ENCODE measurements around the gene MYO18A.

MYO18A gene

DNA sequence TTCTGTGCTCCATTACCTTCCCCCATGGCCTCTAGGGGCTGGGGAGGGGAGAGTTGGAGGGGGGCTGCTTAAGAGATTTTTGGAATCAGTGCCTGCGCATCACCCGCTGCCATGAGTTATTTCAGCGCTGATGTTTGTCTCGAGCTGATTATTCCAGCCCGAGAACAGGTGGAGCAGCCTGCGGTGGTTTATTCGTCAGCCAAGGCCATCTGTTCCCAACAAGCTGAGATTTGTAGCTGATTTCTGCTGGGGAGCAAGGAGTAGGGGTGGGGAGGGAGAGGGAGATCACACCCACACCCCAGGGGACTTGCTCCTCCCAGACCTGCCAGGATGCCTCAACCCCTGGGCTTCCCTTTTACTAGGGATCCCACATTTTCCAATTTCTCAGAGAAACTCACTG, 114.2 kb downstream of the MYO18A start:
- Histone ChIP-seq H3K27me3 (ENCODE audit: insufficient read depth, poor library complexity, severe bottlenecking) (no peaks in the 10 kb centered on the region), H3K4me3 (replicated peaks; ENCODE audit: insufficient read depth, low read length) (no peak overlapping the region), H3K27ac (replicated peaks) (no peak overlapping the region)
- TF ChIP-seq SPI1 (IDR thresholded peaks at IDR 0.05; ENCODE audit: borderline replicate concordance, low read depth): no peak
- TF ChIP-seq, protein P1, sequence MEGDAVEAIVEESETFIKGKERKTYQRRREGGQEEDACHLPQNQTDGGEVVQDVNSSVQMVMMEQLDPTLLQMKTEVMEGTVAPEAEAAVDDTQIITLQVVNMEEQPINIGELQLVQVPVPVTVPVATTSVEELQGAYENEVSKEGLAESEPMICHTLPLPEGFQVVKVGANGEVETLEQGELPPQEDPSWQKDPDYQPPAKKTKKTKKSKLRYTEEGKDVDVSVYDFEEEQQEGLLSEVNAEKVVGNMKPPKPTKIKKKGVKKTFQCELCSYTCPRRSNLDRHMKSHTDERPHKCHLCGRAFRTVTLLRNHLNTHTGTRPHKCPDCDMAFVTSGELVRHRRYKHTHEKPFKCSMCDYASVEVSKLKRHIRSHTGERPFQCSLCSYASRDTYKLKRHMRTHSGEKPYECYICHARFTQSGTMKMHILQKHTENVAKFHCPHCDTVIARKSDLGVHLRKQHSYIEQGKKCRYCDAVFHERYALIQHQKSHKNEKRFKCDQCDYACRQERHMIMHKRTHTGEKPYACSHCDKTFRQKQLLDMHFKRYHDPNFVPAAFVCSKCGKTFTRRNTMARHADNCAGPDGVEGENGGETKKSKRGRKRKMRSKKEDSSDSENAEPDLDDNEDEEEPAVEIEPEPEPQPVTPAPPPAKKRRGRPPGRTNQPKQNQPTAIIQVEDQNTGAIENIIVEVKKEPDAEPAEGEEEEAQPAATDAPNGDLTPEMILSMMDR (IDR thresholded peaks at IDR 0.05; ENCODE audit: insufficient read depth, low read length): no peak
- TF ChIP-seq, protein P2, sequence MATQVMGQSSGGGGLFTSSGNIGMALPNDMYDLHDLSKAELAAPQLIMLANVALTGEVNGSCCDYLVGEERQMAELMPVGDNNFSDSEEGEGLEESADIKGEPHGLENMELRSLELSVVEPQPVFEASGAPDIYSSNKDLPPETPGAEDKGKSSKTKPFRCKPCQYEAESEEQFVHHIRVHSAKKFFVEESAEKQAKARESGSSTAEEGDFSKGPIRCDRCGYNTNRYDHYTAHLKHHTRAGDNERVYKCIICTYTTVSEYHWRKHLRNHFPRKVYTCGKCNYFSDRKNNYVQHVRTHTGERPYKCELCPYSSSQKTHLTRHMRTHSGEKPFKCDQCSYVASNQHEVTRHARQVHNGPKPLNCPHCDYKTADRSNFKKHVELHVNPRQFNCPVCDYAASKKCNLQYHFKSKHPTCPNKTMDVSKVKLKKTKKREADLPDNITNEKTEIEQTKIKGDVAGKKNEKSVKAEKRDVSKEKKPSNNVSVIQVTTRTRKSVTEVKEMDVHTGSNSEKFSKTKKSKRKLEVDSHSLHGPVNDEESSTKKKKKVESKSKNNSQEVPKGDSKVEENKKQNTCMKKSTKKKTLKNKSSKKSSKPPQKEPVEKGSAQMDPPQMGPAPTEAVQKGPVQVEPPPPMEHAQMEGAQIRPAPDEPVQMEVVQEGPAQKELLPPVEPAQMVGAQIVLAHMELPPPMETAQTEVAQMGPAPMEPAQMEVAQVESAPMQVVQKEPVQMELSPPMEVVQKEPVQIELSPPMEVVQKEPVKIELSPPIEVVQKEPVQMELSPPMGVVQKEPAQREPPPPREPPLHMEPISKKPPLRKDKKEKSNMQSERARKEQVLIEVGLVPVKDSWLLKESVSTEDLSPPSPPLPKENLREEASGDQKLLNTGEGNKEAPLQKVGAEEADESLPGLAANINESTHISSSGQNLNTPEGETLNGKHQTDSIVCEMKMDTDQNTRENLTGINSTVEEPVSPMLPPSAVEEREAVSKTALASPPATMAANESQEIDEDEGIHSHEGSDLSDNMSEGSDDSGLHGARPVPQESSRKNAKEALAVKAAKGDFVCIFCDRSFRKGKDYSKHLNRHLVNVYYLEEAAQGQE (IDR thresholded peaks at IDR 0.05; ENCODE audit: insufficient replicate concordance, low read depth): no peak
- no peak for TF ChIP-seq GABPA (IDR thresholded peaks at IDR 0.05; ENCODE audit: low read depth)
- no peak for TF ChIP-seq POLR2AphosphoS5 (IDR thresholded peaks at IDR 0.05; ENCODE audit: low read depth)
- no peak for DNase-seq (ENCODE audit: low read depth in 1 of 2, low spot score in 1 of 2)

DNA sequence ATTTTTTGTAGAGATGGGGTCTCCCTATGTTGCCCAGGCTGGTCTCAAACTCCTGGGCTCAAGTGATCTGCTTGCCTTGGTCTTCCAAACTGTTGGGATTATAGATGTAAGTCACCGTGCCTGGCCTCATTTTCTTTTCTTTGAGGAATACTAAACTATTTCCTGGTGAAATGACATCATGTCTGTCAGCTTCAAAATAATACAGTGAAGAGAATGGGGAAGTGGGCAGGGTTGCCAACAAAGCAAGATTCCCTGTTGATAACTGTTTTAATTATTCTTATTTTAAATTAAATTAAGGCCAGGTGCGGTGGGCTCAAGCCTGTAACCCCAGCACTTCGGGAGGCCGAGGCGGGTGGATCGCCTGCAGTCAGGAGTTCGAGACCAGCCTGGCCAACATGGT, 116.2 kb downstream of the MYO18A start:
- H3K27ac ChIP-seq (replicated peaks): no peak overlapping the region
- DNase-seq (ENCODE audit: low read depth in 1 of 2, low spot score in 1 of 2): no peak
- TF ChIP-seq POLR2AphosphoS5 (IDR thresholded peaks at IDR 0.05; ENCODE audit: low read depth): no peak
- no peak for TF ChIP-seq GABPA (IDR thresholded peaks at IDR 0.05; ENCODE audit: low read depth)
- peak; percentile 88 for TF ChIP-seq SPI1 (IDR thresholded peaks at IDR 0.05; ENCODE audit: borderline replicate concordance, low read depth)
- TF ChIP-seq, protein P2 (IDR thresholded peaks at IDR 0.05; ENCODE audit: insufficient replicate concordance, low read depth): no peak
- TF ChIP-seq, protein P1 (IDR thresholded peaks at IDR 0.05; ENCODE audit: insufficient read depth, low read length): no peak
- H3K4me3 ChIP-seq (replicated peaks; ENCODE audit: insufficient read depth, low read length): no peak overlapping the region
- no peaks in the 10 kb centered on the region for H3K27me3 ChIP-seq (ENCODE audit: insufficient read depth, poor library complexity, severe bottlenecking)

DNA sequence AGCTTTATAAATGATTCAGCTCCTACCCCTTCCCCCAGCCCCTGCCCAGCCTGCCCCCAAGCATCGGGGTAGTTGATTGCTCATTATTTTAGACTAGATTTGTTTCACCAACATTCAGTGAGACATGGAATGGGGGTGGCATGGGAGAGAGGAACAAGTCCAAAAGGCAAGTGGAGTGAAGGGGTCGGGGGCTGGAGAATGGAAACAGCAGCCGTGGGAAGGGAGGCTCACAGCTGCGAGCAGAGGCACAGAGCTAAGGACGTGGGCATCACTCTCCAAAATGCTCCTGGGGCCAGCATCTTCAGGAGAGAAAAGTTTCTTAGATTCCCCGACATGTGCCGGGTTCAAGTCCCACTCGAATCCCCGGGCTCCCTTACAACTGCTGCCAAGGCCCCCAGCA, 118.0 kb downstream of the MYO18A start:
- TF ChIP-seq, protein P2 (IDR thresholded peaks at IDR 0.05; ENCODE audit: insufficient replicate concordance, low read depth): no peak
- no peak for TF ChIP-seq GABPA (IDR thresholded peaks at IDR 0.05; ENCODE audit: low read depth)
- TF ChIP-seq SPI1 (IDR thresholded peaks at IDR 0.05; ENCODE audit: borderline replicate concordance, low read depth): no peak
- TF ChIP-seq, protein P1 (IDR thresholded peaks at IDR 0.05; ENCODE audit: insufficient read depth, low read length): no peak
- TF ChIP-seq POLR2AphosphoS5 (IDR thresholded peaks at IDR 0.05; ENCODE audit: low read depth): no peak
- H3K4me3 ChIP-seq (replicated peaks; ENCODE audit: insufficient read depth, low read length): no peak overlapping the region
- H3K27ac ChIP-seq (replicated peaks): no peak overlapping the region
- no peaks in the 10 kb centered on the region for H3K27me3 ChIP-seq (ENCODE audit: insufficient read depth, poor library complexity, severe bottlenecking)
- no peak for DNase-seq (ENCODE audit: low read depth in 1 of 2, low spot score in 1 of 2)
